ENCODE results near the gene MRPL18.

The MRPL18 gene

GRCh38 chr6:159778131-159778530 lies 12.1 kb upstream of the MRPL18 start:
- Histone ChIP-seq H3K27ac (replicated peaks) (no peak overlapping the region), H3K4me3 (replicated peaks; ENCODE audit: insufficient read depth, low read length) (no peak overlapping the region), H3K27me3 (ENCODE audit: insufficient read depth, poor library complexity, severe bottlenecking) (no peaks in the 10 kb centered on the region)
- DNase-seq (ENCODE audit: low read depth in 1 of 2, low spot score in 1 of 2) = no peak
- TF ChIP-seq REST (IDR thresholded peaks at IDR 0.05; ENCODE audit: insufficient replicate concordance, low read depth) (no peak), CTCF (IDR thresholded peaks at IDR 0.05; ENCODE audit: insufficient read depth, low read length) (no peak), GABPA (IDR thresholded peaks at IDR 0.05; ENCODE audit: low read depth) (no peak), SPI1 (IDR thresholded peaks at IDR 0.05; ENCODE audit: borderline replicate concordance, low read depth) (no peak), POLR2AphosphoS5 (IDR thresholded peaks at IDR 0.05; ENCODE audit: low read depth) (no peak)

- Histone ChIP-seq H3K27me3 (ENCODE audit: insufficient read depth, poor library complexity, severe bottlenecking) (no peaks in the 10 kb centered on the region), H3K4me3 (replicated peaks; ENCODE audit: insufficient read depth, low read length) (no peak overlapping the region), H3K27ac (replicated peaks) (no peak overlapping the region)
- DNase-seq (ENCODE audit: low read depth in 1 of 2, low spot score in 1 of 2) = no peak
- TF ChIP-seq SPI1 (IDR thresholded peaks at IDR 0.05; ENCODE audit: borderline replicate concordance, low read depth) (no peak), POLR2AphosphoS5 (IDR thresholded peaks at IDR 0.05; ENCODE audit: low read depth) (peak; percentile 46; the same call in 1 of the 2 replicates), REST (IDR thresholded peaks at IDR 0.05; ENCODE audit: insufficient replicate concordance, low read depth) (no peak)
Measured at GRCh38 chr6:159778542-159779103, 11.6 kb upstream of the MRPL18 start.

- no peak for DNase-seq (ENCODE audit: low read depth in 1 of 2, low spot score in 1 of 2)
- peak overlapping the region; percentile 91 for H3K4me3 ChIP-seq (replicated peaks; ENCODE audit: insufficient read depth, low read length)
- peak overlapping the region; percentile 87 for H3K27ac ChIP-seq (replicated peaks)
- TF ChIP-seq GABPA (IDR thresholded peaks at IDR 0.05; ENCODE audit: low read depth) (no peak), SPI1 (IDR thresholded peaks at IDR 0.05; ENCODE audit: borderline replicate concordance, low read depth) (no peak), CTCF (IDR thresholded peaks at IDR 0.05; ENCODE audit: insufficient read depth, low read length) (no peak), POLR2AphosphoS5 (IDR thresholded peaks at IDR 0.05; ENCODE audit: low read depth) (no peak), REST (IDR thresholded peaks at IDR 0.05; ENCODE audit: insufficient replicate concordance, low read depth) (no peak)
- H3K27me3 ChIP-seq (ENCODE audit: insufficient read depth, poor library complexity, severe bottlenecking) = no peaks in the 10 kb centered on the region
Measured at GRCh38 chr6:159788276-159788675, 2.0 kb upstream of the MRPL18 start.
